Activated CD8-positive, alpha-beta T cell treated with anti-CD3 and anti-CD28 coated beads for 36 hours (primary cell): Measurements from ENCODE around the gene IFNAR1. TPM values are rescaled to one million over a fixed set of nuclear protein-coding genes. Genes with fewer than 3 reads are reported as not detected.

Experiments used
- ATAC-seq: fragments of 200-7000 bp; cut with Tn5 transposase; one replicate; pipeline ENCODE4 v1.10.0; 2021; ENCODE audit warnings: mild to moderate bottlenecking, moderate library complexity
- CTCF ChIA-PET: fragments of 350-600 bp; sonication (Branson Sonifier 250); formaldehyde crosslinking; loops from one replicate; lab custom pipeline; 2021; ENCODE audit warnings: antibody characterized with exemption; lab: Charles Lee
- POLR2A ChIA-PET: fragments of 350-600 bp; sonication (Branson Sonifier 250); formaldehyde crosslinking; loops from one replicate; lab custom pipeline; 2021; ENCODE audit warnings: antibody characterized with exemption; lab: Charles Lee
- DNase-seq: peaks from one replicate; pipeline ENCODE4 v3.0.0-alpha.2; 2020
- H3K27ac Mint-ChIP-seq: one replicate; pipeline ENCODE4 v1.8.0; 2021; ENCODE audit warnings: mild to moderate bottlenecking, mixed read lengths
- H3K27me3 Mint-ChIP-seq: one replicate; pipeline ENCODE4 v1.8.0; 2021; ENCODE audit warnings: mixed read lengths
- H3K36me3 Mint-ChIP-seq: one replicate; pipeline ENCODE4 v1.8.0; 2021; ENCODE audit warnings: low read depth, mixed read lengths
- H3K4me1 Mint-ChIP-seq: one replicate; pipeline ENCODE4 v1.8.0; 2021; ENCODE audit warnings: low read depth, mixed read lengths
- H3K4me3 Mint-ChIP-seq: one replicate; pipeline ENCODE4 v1.8.0; 2021; ENCODE audit warnings: mild to moderate bottlenecking, moderate library complexity, mixed read lengths
- H3K9me3 Mint-ChIP-seq: one replicate; pipeline ENCODE4 v1.8.0; 2021; ENCODE audit warnings: mixed read lengths
- CTCF ChIP-seq: fragments of 200-600 bp; IDR thresholded peaks from one replicate; pipeline ENCODE4 v1.8.0; 2022; ENCODE audit warnings: antibody characterized with exemption, mild to moderate bottlenecking
- intact Hi-C: fragments of 100-400 bp; cut with micrococcal nuclease; formaldehyde crosslinking; loops from one replicate; pipeline ENCODE4 v1.10.0; 2022
- total RNA-seq, 2 experiments: library from RNA; stranded (reverse); gene quantifications; one replicate each; pipeline ENCODE4 v1.2.3, GENCODE V29; 2021

Gene IFNAR1
- total RNA-seq, 2 experiments from 2014 or later = 25.6 to 30.3 TPM

DNA sequence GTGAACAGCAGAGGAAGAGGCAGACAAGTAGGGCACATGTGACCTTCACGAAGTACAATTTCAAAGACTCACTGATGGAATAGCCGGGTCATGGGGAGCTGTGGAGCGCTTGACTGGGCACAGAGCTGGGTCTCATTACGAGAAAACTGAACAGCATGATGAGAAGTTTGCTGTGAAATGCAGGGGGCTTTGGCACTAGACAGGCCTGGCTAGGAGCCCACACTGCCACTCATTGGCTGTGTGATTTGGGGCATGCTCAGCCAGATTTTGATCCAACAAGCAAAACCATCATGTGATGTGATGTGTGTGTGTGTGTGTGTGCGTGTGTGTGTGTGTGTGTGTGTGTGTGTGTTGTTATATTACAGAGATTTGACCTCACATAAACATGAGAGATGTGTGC, 73.6 kb downstream of the IFNAR1 start:
- POLR2A ChIA-PET = no interaction called here
- DNase-seq = no peak
- CTCF ChIA-PET = interaction anchor here (1.3 kb wide), 1 partner anchor 32 kb away, joined by 3 read pairs; no protein-coding TSS in a partner anchor
- Mint-ChIP-seq H3K9me3 (no peaks in the 10 kb centered on the region), H3K27ac (no peak overlapping the region), H3K27me3 (peaks cover 8% of the 10 kb centered on the region), H3K4me3 (no peak overlapping the region), H3K4me1 (peaks cover 2% of the 10 kb centered on the region), H3K36me3 (no peaks in the 10 kb centered on the region)
- TF ChIP-seq CTCF = no peak
- intact Hi-C loops = no loop called here
- no peak for ATAC-seq

GRCh38 chr21:33401630-33401992, 76.8 kb downstream of the IFNAR1 start:
- CTCF ChIA-PET = interaction anchor here (1.2 to 1.5 kb wide), 2 partner anchors 202 to 204 kb away, joined by 4 read pairs; no protein-coding TSS in a partner anchor
- H3K27ac Mint-ChIP-seq = no peak overlapping the region
- peaks cover 26% of the 10 kb centered on the region for H3K4me1 Mint-ChIP-seq
- H3K9me3 Mint-ChIP-seq = no peaks in the 10 kb centered on the region
- ATAC-seq (no peak), DNase-seq (no peak)
- intact Hi-C loops = loop anchor here (5.0 kb wide), 1 partner anchor 36 kb away; no protein-coding TSS in a partner anchor
- no peak for TF ChIP-seq CTCF
- no peak overlapping the region for H3K4me3 Mint-ChIP-seq
- POLR2A ChIA-PET = interaction anchor here (0.5 to 1.5 kb wide), 3 partner anchors 17 to 630 kb away, joined by 3 to 5 read pairs (median 4); partner anchors contain the start of gene PAXBP1
- H3K27me3 Mint-ChIP-seq = peaks cover 11% of the 10 kb centered on the region
- peaks cover 3% of the 10 kb centered on the region for H3K36me3 Mint-ChIP-seq

GRCh38 chr21:33402001-33402979, 77.5 kb downstream of the IFNAR1 start:
- no peak for TF ChIP-seq CTCF
- intact Hi-C loops = loop anchor here (5.0 kb wide), 1 partner anchor 35 kb away; no protein-coding TSS in a partner anchor
- Mint-ChIP-seq H3K27me3 (peaks cover 11% of the 10 kb centered on the region), H3K4me1 (peaks cover 33% of the 10 kb centered on the region), H3K27ac (peak overlapping the region; percentile 69), H3K36me3 (peaks cover 3% of the 10 kb centered on the region), H3K9me3 (no peaks in the 10 kb centered on the region), H3K4me3 (peak overlapping the region; percentile 56)
- ATAC-seq (peak; percentile 10), DNase-seq (no peak)
- ChIA-PET CTCF (interaction anchor here (1.2 to 1.5 kb wide), 3 partner anchors 41 to 205 kb away, joined by 4 to 5 read pairs (median 4); no protein-coding TSS in a partner anchor), POLR2A (interaction anchor here (0.5 to 1.5 kb wide), 4 partner anchors 10 to 631 kb away, joined by 3 to 5 read pairs (median 4); partner anchors contain the start of gene PAXBP1)

DNA sequence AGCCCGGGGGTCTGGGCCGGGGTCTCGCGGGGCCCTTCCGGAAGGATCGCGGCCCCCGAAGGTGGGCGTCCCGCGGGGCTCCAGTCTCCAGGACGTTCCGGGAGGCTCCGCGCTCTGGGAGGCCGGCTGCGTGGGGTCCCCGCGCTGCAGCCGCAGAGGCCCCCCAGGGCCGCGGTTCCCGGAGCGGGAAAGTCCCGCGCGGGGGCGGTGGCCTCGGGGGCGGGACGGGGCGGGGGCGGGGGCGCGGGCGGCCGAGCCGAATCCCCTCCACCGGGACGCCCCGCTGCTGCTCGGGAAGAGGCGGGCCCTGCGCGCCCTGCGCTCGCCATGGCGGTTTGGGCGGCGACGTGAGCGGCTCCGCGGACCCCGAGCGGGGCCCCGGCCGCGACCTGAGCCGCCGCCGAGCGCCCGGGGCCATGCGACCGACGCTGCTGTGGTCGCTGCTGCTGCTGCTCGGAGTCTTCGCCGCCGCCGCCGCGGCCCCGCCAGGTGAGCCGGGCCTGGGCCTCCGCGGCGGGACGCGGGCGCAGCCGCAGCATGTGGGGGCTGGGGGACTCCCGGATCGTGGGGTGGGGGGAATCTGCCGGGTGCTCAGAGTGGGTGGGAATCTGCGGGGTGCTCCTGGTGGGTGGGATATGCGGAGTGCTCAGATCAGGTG, 78.5 kb downstream of the IFNAR1 start, which contains the start of gene IFNGR2:
Gene IFNGR2 (plus strand): TSS at position 286 of the 658 bp plus-strand sequence. CDS start 131 bp downstream, at position 417.
- Mint-ChIP-seq H3K4me3 (peak within 1 kb of the TSS; percentile 78), H3K27ac (peak within 1 kb of the TSS; percentile 82), H3K4me1 (peaks cover 34% of the 10 kb centered on the region), H3K36me3 (peaks cover 3% of the 10 kb centered on the region), H3K27me3 (peaks cover 11% of the 10 kb centered on the region), H3K9me3 (no peaks in the 10 kb centered on the region)
- no peak for TF ChIP-seq CTCF
- ChIA-PET POLR2A (interaction anchor here (0.5 to 1.5 kb wide), 4 partner anchors 11 to 31 kb away, joined by 3 to 5 read pairs (median 3); no protein-coding TSS in a partner anchor), CTCF (interaction anchor here (0.7 to 3.8 kb wide), 5 partner anchors 41 to 1393 kb away, joined by 3 to 12 read pairs (median 4); no protein-coding TSS in a partner anchor)
- ATAC-seq = peak; percentile 48
- DNase-seq = peak; percentile 32
- intact Hi-C loops = loop anchor here (5.0 kb wide), 1 partner anchor 34 kb away; no protein-coding TSS in a partner anchor
